Pancreas (tissue), 10 donors: Measurements from ENCODE around the gene SULT1C3. TPM values are rescaled to one million over a fixed set of nuclear protein-coding genes. Genes with fewer than 3 reads are reported as not detected.

ENCODE experiments used
- ATAC-seq, 4 donors: fragments of 200-7000 bp; cut with Tn5 transposase; one replicate each; pipeline versions ENCODE4 v1.8.0 to v1.9.1; 2020; ENCODE audit warnings: mild to moderate bottlenecking in 4 of 4, moderate library complexity in 4 of 4
- DNase-seq, 6 donors: peaks; one replicate each; pipeline ENCODE4 v3.0.0-alpha.2; 2020
- FAIRE-seq: peaks from 2 replicates; lab custom pipeline; 2012; peaks lifted over from hg19 to GRCh38; lab: Jason Lieb, UNC
- H3K27ac ChIP-seq, 4 donors: fragments of 200-600 bp; sonication (generic); 1 replicate in 3 of 4; 2 replicates in 1 of 4; pipeline versions ENCODE4 v1.5.0 to v1.8.0; 2020
- H3K27me3 ChIP-seq, 4 donors: fragments of 200-600 bp; one replicate each; pipeline ENCODE4 v1.8.0; 2021
- H3K36me3 ChIP-seq, 3 donors: fragments of 200-600 bp; sonication (generic) in 1 of 3; one replicate each; pipeline versions ENCODE4 v1.5.0 to v1.8.0; 2020 to 2021
- H3K4me1 ChIP-seq, 3 donors: fragments of 200-600 bp; one replicate each; pipeline ENCODE4 v1.8.0; 2021
- H3K4me3 ChIP-seq, 4 donors: fragments of 200-600 bp; sonication (generic) in 2 of 4; one replicate each; pipeline versions ENCODE4 v1.5.0 to v1.8.0; 2020 to 2021
- H3K9me3 ChIP-seq, 4 donors: fragments of 200-600 bp; one replicate each; pipeline ENCODE4 v1.8.0; 2021
- WGBS, 2 donors: extraction: QIAGEN DNeasy Blood & Tissue Kit; methylation state at CpG; one replicate each; pipeline ENCODE4 v1.1.7; 2013; 5-methylcytosine and 5-hydroxymethylcytosine counted together
- intact Hi-C, 3 donors: fragments of 100-400 bp; cut with DNase I; formaldehyde crosslinking; loops; one replicate each; pipeline versions ENCODE4 v1.11.1 to v1.14.2; 2022
- polyA plus RNA-seq, 2 donors: library from polyadenylated mRNA; stranded (reverse); fragments of 200-250 nt; gene quantifications; one replicate each; pipeline ENCODE4 v1.2.3, GENCODE V29; 2013
- total RNA-seq, 6 donors: library from RNA; stranded (reverse); fragmentation: NEBNext Ultra II Directional in 4 of 6; extraction: Animal tissue kit (Norgen Biotek cat#: 25700) in 4 of 6; gene quantifications; one replicate each; pipeline versions ENCODE4 v1.2.1 to v1.2.4, GENCODE V29; 2021 to 2023
- TF ChIP-seq, protein P1 (sequence below), 4 donors: fragments of 200-600 bp; sonication (generic) in 3 of 4; IDR thresholded peaks; one replicate each; pipeline versions ENCODE4 v1.5.0 to v1.8.0; 2021; ENCODE audit warnings: antibody characterized with exemption in 4 of 4
- donor health status: healthy with polysubstance abuse.
- donor health status: DM: no; HTN: no; CAD: no; lungs with moderate emphysema.
- donor health status: DM: no; HTN: no; CAD: no.
- donor health status: control.
- donor health status: control.
- donor health status: Bipolar disorder and iron deficiency.
- donor health status: DM: yes; HTN: yes; CAD: no.
- donor health status: DM: no; HTN: no; CAD: no.
- donor health status: DM: no; HTN: no; CAD: no.
- donor health status: DM: yes; HTN: yes; CAD: no.

SULT1C3 gene
- total and polyA plus RNA-seq, 8 donors, result not detected

DNA sequence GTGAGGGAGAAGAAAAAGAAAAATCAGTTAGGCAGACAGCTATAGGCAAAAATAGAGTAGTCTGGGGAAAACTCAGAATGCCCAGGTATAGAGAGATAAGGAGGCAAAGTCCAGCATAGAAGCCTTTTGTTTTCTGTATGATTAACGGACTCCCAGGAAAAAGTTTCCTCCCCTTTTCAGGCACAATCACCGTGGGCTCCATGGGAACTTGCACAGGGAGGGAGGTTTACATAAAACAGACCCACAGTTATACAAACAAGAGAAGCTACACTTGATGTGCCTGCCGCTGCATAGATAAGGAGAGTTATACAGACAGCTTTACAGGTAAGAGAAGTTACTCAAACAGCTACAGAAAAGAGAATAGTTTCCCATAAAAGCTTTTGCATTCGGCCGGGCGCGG is 39.2 kb upstream of the SULT1C3 start:
- Histone ChIP-seq H3K4me1 (no peaks in the 10 kb centered on the region), H3K4me3 (no peak overlapping the region), H3K36me3 (no peaks in the 10 kb centered on the region), H3K27me3 (no peaks in the 10 kb centered on the region), H3K27ac (no peak overlapping the region), H3K9me3 (no peaks in the 10 kb centered on the region)
- intact Hi-C loops, result no loop called here
- 48 to 57% methylated on average over 7 of the region's 7 CpGs for WGBS, 2 donors
- FAIRE-seq (no peak), ATAC-seq (no peak), DNase-seq (no peak)
- TF ChIP-seq, protein P1, sequence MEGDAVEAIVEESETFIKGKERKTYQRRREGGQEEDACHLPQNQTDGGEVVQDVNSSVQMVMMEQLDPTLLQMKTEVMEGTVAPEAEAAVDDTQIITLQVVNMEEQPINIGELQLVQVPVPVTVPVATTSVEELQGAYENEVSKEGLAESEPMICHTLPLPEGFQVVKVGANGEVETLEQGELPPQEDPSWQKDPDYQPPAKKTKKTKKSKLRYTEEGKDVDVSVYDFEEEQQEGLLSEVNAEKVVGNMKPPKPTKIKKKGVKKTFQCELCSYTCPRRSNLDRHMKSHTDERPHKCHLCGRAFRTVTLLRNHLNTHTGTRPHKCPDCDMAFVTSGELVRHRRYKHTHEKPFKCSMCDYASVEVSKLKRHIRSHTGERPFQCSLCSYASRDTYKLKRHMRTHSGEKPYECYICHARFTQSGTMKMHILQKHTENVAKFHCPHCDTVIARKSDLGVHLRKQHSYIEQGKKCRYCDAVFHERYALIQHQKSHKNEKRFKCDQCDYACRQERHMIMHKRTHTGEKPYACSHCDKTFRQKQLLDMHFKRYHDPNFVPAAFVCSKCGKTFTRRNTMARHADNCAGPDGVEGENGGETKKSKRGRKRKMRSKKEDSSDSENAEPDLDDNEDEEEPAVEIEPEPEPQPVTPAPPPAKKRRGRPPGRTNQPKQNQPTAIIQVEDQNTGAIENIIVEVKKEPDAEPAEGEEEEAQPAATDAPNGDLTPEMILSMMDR (IDR thresholded peaks at IDR 0.05), result no peak

DNA sequence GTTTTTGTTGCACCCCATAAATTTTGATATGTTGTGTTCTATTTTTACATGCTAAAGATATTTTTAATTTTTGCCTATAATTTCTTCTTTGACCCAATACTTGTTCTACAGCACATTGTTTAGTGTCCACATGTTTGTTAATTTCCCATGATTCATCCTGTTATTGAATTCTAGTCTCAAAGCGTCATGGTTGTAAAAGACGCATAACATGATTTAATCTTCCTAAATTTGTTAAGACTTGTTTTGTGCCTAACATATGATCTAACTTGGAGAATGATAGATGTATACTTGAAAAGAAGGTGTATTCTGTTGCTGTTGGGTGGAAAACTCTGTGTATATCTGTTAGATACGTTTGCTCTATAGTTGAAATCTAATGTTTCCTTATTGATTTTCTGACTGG is 27.1 kb upstream of the SULT1C3 start:
- Histone ChIP-seq H3K9me3 (no peaks in the 10 kb centered on the region), H3K4me3 (no peak overlapping the region), H3K4me1 (no peaks in the 10 kb centered on the region), H3K36me3 (no peaks in the 10 kb centered on the region), H3K27ac (no peak overlapping the region), H3K27me3 (no peaks in the 10 kb centered on the region)
- DNase-seq (no peak), FAIRE-seq (no peak), ATAC-seq (no peak)
- WGBS, 2 donors, result 65 to 73% methylated on average over 3 of the region's 3 CpGs
- TF ChIP-seq, protein P1 (IDR thresholded peaks at IDR 0.05), result no peak
- intact Hi-C loops, result no loop called here

DNA sequence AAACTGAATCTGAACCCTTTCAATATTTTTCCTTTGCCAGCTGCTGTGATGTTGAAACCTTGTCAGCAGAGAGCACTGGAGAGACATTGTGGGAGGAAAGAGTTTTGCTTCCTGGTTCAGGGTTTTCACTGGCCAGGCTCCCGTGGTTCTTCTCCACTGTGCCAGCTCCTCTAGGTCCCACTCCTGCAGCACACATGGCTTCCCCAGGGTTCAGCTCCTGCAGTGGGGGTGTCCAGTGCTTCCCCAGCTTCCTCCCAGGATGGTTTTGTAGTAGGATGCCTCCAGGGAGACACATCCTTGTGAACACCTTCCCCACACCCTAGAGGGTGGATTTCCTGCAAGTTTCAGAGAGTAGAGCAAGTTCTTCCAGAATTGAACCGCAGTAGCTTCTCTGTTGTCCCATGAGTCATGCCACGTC is 24.0 kb upstream of the SULT1C3 start:
- no peak overlapping the region for H3K4me3 ChIP-seq
- TF ChIP-seq, protein P1 (IDR thresholded peaks at IDR 0.05), result peak in 1 of 4 donors; percentile 12
- no peaks in the 10 kb centered on the region for H3K36me3 ChIP-seq
- DNase-seq (peak in 2 of 6 donors; percentile 29 to 38), ATAC-seq (peak; percentile 58 to 96 (median 86)), FAIRE-seq (no peak)
- H3K4me1 ChIP-seq, result peaks cover 0 to 4% (median 0%) of the 10 kb centered on the region in 3 donors
- no peaks in the 10 kb centered on the region for H3K27me3 ChIP-seq
- 13 to 20% methylated on average over 3 of the region's 3 CpGs for WGBS, 2 donors
- H3K9me3 ChIP-seq, result no peaks in the 10 kb centered on the region
- no peak overlapping the region for H3K27ac ChIP-seq
- intact Hi-C loops, result no loop called here

DNA sequence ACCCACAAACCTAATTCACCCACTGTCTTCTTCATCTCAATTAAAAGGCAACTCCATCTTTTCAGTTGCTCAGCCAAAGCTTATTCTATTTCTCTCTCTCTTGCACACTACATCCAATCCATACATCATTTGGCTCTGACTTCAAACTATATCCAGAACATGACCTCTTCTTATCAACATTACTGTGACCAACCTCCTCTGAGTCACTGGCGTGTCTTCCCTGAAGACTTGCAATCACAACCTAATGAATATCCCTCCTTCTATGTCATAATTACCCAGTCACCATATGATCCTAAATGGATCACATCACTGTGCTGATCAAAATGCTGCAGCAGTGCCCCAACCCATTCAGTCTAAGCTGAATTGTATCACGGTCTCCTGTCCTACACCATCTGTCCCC is 22.6 kb upstream of the SULT1C3 start:
- no peak for DNase-seq
- TF ChIP-seq, protein P1 (IDR thresholded peaks at IDR 0.05), result no peak
- intact Hi-C loops, result no loop called here
- no peak for FAIRE-seq
- no peaks in the 10 kb centered on the region for H3K9me3 ChIP-seq
- no peak overlapping the region for H3K27ac ChIP-seq
- no peak for ATAC-seq
- WGBS, 2 donors, result 80 to 93% methylated on average over 2 of the region's 2 CpGs
- no peaks in the 10 kb centered on the region for H3K36me3 ChIP-seq
- H3K4me1 ChIP-seq, result peaks cover 0 to 4% (median 0%) of the 10 kb centered on the region in 3 donors
- no peak overlapping the region for H3K4me3 ChIP-seq
- no peaks in the 10 kb centered on the region for H3K27me3 ChIP-seq

DNA sequence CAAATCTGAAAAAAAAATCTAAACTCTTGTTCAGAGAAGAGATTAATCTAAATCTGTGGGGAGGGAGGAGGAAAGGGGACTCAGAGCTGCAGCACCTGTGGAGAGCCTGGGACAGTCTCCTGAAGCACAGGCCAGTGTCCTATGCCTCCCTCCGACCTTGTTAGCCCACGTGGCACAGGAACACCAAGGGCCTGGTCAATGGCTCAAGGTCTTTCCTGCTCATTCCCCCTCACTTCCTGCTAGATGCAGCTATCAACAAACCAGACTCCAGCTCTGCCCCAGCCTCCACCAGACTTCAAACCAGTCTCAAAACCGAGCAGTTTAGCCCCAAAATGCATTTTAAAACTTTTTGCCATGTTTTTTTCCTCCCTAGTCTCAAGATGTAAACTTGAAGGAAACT is 20.1 kb upstream of the SULT1C3 start:
- Histone ChIP-seq H3K27ac (no peak overlapping the region), H3K4me3 (no peak overlapping the region), H3K36me3 (no peaks in the 10 kb centered on the region), H3K9me3 (no peaks in the 10 kb centered on the region), H3K27me3 (no peaks in the 10 kb centered on the region), H3K4me1 (peaks cover 0 to 4% (median 0%) of the 10 kb centered on the region in 3 donors)
- WGBS, 2 donors, result 28 to 40% methylated on average over 3 of the region's 3 CpGs
- intact Hi-C loops, result no loop called here
- FAIRE-seq, result no peak
- peak in 1 of 6 donors; percentile 17 for DNase-seq
- TF ChIP-seq, protein P1 (IDR thresholded peaks at IDR 0.05), result no peak
- peak; percentile 22 to 72 (median 46) for ATAC-seq
